ENCODE results near the gene SOCS1.
A peak's percentile ranks its signal among the peaks of the same experiment; 100 is the strongest.
"Not testable (repeated sequence)": the region's sequence is repeated elsewhere in the genome, so short reads cannot be mapped to it uniquely, and the experiment has no call there.

The SOCS1 gene

GRCh38 chr16:11255737-11256660 is at the start of gene SOCS1:
SOCS1 (minus strand) TSS chr16:11256204; CDS start chr16:11255478, 726 bp downstream.
- H3K4me3 ChIP-seq (ENCODE audit: low read depth, low read length) = peak within 1 kb of the TSS; percentile 71
- DNase-seq (ENCODE audit: low read depth) = peak; percentile 45

- H3K4me3 ChIP-seq (ENCODE audit: low read depth, low read length) = no peak overlapping the region
- DNase-seq (ENCODE audit: low read depth) = no peak
These were observed 47.6 kb upstream of the SOCS1 start for GRCh38 chr16:11303405-11304138.

- no peak overlapping the region for H3K4me3 ChIP-seq (ENCODE audit: low read depth, low read length)
- DNase-seq (ENCODE audit: low read depth) = no peak
These were observed 47.0 kb upstream of the SOCS1 start for GRCh38 chr16:11302977-11303376.

GRCh38 chr16:11301645-11302501 is 45.9 kb upstream of the SOCS1 start:
- no peak for DNase-seq (ENCODE audit: low read depth)
- no peak overlapping the region for H3K4me3 ChIP-seq (ENCODE audit: low read depth, low read length)

GRCh38 chr16:11300560-11300892 is 44.5 kb upstream of the SOCS1 start:
- no peak overlapping the region for H3K4me3 ChIP-seq (ENCODE audit: low read depth, low read length)
- DNase-seq (ENCODE audit: low read depth) = no peak

- no peak for DNase-seq (ENCODE audit: low read depth)
- no peak overlapping the region for H3K4me3 ChIP-seq (ENCODE audit: low read depth, low read length)
These were observed 44.0 kb upstream of the SOCS1 start for GRCh38 chr16:11299865-11300559.

- not testable (repeated sequence) for DNase-seq (ENCODE audit: low read depth)
These were observed 43.0 kb upstream of the SOCS1 start for GRCh38 chr16:11298950-11299547.

GRCh38 chr16:11298143-11298900 is 42.3 kb upstream of the SOCS1 start:
- no peak for DNase-seq (ENCODE audit: low read depth)
- no peak overlapping the region for H3K4me3 ChIP-seq (ENCODE audit: low read depth, low read length)

More at GRCh38 chr16:11298950-11299547, 43.0 kb upstream of the SOCS1 start:
- H3K4me3 ChIP-seq (ENCODE audit: low read depth, low read length) = not testable (repeated sequence)

GRCh38 chr16:11297492-11298142 is 41.6 kb upstream of the SOCS1 start:
- no peak for DNase-seq (ENCODE audit: low read depth)
- no peak overlapping the region for H3K4me3 ChIP-seq (ENCODE audit: low read depth, low read length)

GRCh38 chr16:11296706-11297491 is 40.9 kb upstream of the SOCS1 start:
- DNase-seq (ENCODE audit: low read depth) = no peak
- H3K4me3 ChIP-seq (ENCODE audit: low read depth, low read length) = no peak overlapping the region

GRCh38 chr16:11296351-11296705 is 40.3 kb upstream of the SOCS1 start:
- no peak overlapping the region for H3K4me3 ChIP-seq (ENCODE audit: low read depth, low read length)
- DNase-seq (ENCODE audit: low read depth) = no peak

GRCh38 chr16:11295672-11296071 is 39.7 kb upstream of the SOCS1 start:
- no peak overlapping the region for H3K4me3 ChIP-seq (ENCODE audit: low read depth, low read length)
- no peak for DNase-seq (ENCODE audit: low read depth)

- no peak overlapping the region for H3K4me3 ChIP-seq (ENCODE audit: low read depth, low read length)
- no peak for DNase-seq (ENCODE audit: low read depth)
These were observed 36.2 kb upstream of the SOCS1 start for GRCh38 chr16:11292076-11292748.

GRCh38 chr16:11291091-11291703 is 35.2 kb upstream of the SOCS1 start:
- DNase-seq (ENCODE audit: low read depth) = no peak
- no peak overlapping the region for H3K4me3 ChIP-seq (ENCODE audit: low read depth, low read length)

- H3K4me3 ChIP-seq (ENCODE audit: low read depth, low read length) = no peak overlapping the region
- no peak for DNase-seq (ENCODE audit: low read depth)
These were observed 34.3 kb upstream of the SOCS1 start for GRCh38 chr16:11290102-11290893.

Data from skeletal muscle cell (primary cell).